ENCODE data around the gene ATP6V1D.
A peak's percentile ranks its signal among the peaks of the same experiment; 100 is the strongest.
"Not testable (repeated sequence)": the region's sequence is repeated elsewhere in the genome, so short reads cannot be mapped to it uniquely, and the experiment has no call there.

ATP6V1D gene

GRCh38 chr14:67359775-67360469 is at the start of gene ATP6V1D, which contains the start of gene EIF2S1:
ATP6V1D (minus strand) TSS chr14:67359804; CDS start chr14:67359698, 106 bp downstream.
EIF2S1 (plus strand) TSS chr14:67360328; CDS start chr14:67364768, 4,440 bp downstream.
- DNase-seq (ENCODE audit: insufficient read length, low spot score) (peak; percentile 100), FAIRE-seq (peak; percentile 100)

DNA sequence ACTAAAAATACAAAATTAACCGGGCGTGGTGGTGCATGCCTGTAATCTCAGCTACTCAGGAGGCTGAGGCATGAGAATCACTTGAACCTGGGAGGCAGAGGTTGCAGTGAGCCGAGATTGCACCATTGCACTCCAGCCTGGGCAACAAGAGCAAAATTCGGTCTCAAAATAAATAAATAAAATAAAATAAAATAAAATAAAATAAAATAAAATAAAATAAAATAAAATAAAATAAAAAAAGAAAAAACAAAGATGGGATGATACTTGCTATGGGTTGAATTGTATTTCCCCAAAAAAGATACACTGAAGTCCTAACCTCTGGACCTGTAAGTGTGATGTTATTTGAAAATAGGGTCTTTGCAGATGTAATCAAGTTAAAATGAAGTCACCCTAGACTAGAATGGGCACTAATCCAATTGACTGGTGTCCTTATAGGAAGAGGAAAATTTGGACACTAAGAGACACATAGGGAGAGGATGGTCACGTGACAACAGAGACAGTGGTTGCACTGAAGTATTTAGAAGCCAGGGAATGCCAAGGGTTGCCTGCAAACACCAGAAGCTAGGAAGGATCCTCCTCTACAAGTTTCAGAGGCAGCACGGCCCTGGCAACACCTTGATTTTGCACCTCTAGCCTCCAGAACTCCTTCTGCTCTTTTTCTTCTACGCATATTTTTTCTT is 48.7 kb upstream of the ATP6V1D start:
- not testable (repeated sequence) for DNase-seq (ENCODE audit: insufficient read length, low spot score)
- peak; percentile 87 for FAIRE-seq

- FAIRE-seq (no peak), DNase-seq (ENCODE audit: insufficient read length, low spot score) (no peak)
Observed at GRCh38 chr14:67405771-67406170, 46.2 kb upstream of the ATP6V1D start.

- peak; percentile 33 for FAIRE-seq
Observed at GRCh38 chr14:67400434-67400833, 40.8 kb upstream of the ATP6V1D start.

GRCh38 chr14:67397536-67397935 is 37.9 kb upstream of the ATP6V1D start:
- no peak for DNase-seq (ENCODE audit: insufficient read length, low spot score)
- peak; percentile 93 for FAIRE-seq

More at GRCh38 chr14:67400434-67400833, 40.8 kb upstream of the ATP6V1D start:
- DNase-seq (ENCODE audit: insufficient read length, low spot score), result no peak

DNA sequence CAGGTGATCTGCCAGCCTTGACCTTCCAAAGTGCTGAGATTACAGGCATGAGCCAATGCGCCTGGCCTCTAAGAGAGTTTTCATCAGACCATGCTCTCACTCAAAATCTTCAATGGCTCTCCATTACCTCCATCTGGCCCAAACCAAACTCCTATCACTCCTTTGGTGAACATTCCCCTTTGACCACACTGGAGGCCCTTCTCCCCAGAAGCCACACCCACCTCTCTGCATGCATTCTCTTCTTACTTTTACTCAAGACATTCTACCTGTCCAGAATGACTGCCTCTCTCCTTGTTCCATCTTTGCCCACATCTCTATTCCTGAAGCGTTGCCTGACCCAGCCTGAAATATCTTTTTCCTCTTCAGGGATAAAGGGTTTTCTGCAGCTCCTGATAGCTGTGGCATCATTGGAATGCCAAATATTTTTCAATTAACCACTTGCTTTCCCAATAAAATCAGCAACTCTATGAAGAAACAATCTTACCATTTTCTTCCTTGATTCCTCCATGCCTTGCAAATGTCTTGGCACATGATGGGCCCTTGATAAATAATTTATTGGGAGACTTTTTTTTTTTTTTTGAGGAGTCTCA is 36.9 kb upstream of the ATP6V1D start:
- peak; percentile 90 for FAIRE-seq
- DNase-seq (ENCODE audit: insufficient read length, low spot score), result peak; percentile 92

DNA sequence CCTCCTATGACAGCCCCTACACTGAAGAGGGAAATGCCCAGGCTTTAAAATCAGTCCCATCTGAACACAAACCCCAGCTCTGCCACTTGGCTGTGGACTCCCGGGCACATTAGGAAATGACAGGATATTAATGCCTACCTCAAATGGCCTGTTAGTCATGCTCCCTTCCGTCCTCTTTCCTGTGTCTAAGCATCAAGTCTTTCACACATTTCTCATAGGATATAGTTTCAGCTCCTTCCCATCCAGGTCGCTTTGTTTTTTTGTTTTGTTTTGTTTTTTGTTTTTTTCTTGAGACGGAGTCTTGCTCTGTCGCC is 36.2 kb upstream of the ATP6V1D start:
- no peak for DNase-seq (ENCODE audit: insufficient read length, low spot score)

DNA sequence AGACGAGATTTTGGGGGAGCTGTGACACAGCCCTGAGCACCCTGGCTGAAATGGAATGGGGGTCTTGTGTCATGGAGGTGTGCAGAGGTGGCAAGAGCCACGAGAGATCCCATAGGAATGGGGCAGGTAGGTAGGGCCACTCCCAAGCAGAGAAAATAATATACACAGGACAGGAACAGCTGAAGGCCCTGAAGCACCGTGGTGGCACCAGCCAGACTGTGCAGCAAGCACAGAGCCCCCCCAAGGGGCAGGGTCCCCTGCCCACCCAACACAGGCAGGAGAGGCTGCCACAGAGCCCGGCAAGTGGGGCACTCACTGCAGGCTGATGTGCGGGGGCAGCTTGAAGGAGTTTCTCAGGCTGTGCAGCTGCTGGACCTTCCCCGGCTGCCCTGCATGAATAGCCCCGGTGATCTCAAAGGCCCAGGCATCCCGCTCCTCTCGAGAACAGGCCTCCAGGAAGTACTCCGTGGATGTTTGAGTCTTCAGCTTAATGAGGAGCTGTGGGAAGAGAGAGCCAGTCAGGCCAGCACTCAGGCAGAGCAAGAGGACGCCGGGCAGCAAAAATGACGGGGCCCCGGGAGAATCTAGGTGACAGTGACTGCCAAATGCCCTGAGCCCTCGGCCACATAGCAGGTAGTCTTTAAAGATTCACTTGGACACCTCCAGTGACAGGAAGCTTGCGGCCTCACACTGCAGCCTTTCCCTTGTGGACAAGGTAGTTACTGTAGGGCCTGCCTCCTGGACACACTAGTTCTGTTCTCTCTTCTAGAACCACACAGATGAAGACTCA is 35.7 kb upstream of the ATP6V1D start:
- peak; percentile 62 for FAIRE-seq
- DNase-seq (ENCODE audit: insufficient read length, low spot score), result no peak

More for the DNA sequence above, 36.2 kb upstream of the ATP6V1D start:
- FAIRE-seq, result peak; percentile 92

GRCh38 chr14:67393689-67394088 is 34.1 kb upstream of the ATP6V1D start:
- no peak for DNase-seq (ENCODE audit: insufficient read length, low spot score)

DNA sequence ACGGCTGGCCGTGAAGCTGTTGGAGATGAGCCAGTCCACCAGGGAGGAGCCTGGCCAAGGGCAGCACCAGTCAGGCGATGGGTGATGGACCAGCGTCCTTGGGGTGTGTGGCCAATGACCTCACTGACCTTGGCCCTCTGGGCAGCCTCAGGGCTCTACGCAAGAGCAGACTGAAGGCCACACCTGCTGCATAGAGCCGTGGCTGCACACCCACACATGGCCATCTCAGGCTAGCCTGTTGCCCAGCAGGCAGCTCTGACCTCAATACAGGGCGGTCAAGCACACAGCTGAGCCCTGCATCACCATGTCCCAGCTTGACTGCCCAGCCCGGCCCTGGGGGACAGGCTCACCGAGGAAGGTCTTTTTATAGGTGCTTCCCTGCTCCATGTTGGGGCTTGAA is 33.2 kb upstream of the ATP6V1D start:
- DNase-seq (ENCODE audit: insufficient read length, low spot score) (no peak), FAIRE-seq (no peak)

More at GRCh38 chr14:67393689-67394088, 34.1 kb upstream of the ATP6V1D start:
- FAIRE-seq, result peak; percentile 80

- FAIRE-seq (no peak), DNase-seq (ENCODE audit: insufficient read length, low spot score) (no peak)
Observed at GRCh38 chr14:67392123-67392522, 32.5 kb upstream of the ATP6V1D start.

DNA sequence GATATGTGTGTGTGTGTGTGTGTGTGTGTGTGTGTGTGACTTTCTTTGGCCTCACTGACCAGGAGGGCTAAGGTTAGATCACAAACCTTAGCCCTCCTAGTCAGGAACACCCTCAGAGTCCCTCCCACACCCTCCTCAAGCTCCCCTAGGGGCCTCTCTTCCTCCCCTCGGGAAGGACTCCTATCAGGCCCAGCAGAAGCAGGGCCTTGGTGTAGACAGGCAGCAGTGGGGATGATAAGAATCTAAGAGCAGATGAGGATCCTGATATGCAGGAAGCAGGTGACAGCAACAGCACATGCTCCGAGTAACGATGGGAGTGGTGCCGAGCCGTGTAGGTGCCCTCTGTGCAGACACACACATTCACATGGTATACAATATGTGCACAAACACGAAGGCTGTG is 31.7 kb upstream of the ATP6V1D start:
- DNase-seq (ENCODE audit: insufficient read length, low spot score) (no peak), FAIRE-seq (no peak)

GRCh38 chr14:67389811-67390534 is 30.4 kb upstream of the ATP6V1D start:
- no peak for FAIRE-seq
- no peak for DNase-seq (ENCODE audit: insufficient read length, low spot score)

DNA sequence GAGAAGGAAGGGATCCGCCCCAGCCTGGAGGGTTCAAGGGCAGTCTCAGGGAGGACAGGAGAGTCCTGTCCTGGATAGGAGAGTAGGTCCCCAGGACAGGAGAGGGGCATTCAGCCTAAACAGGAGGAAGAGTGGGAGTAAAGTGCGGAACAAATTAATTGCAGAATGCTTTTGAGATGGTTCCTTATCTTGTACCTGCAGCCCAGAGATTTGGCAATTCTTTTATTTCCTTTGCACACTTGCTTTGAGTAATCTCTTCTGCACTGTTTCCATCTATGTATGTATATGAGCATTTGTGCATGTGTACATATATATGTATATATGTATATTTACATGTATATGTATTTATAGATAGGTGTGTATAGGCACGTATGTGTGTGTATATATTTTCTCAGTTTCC is 29.7 kb upstream of the ATP6V1D start:
- FAIRE-seq (no peak), DNase-seq (ENCODE audit: insufficient read length, low spot score) (no peak)

GRCh38 chr14:67387195-67387594 is 27.6 kb upstream of the ATP6V1D start:
- DNase-seq (ENCODE audit: insufficient read length, low spot score) (no peak), FAIRE-seq (peak; percentile 91)

DNA sequence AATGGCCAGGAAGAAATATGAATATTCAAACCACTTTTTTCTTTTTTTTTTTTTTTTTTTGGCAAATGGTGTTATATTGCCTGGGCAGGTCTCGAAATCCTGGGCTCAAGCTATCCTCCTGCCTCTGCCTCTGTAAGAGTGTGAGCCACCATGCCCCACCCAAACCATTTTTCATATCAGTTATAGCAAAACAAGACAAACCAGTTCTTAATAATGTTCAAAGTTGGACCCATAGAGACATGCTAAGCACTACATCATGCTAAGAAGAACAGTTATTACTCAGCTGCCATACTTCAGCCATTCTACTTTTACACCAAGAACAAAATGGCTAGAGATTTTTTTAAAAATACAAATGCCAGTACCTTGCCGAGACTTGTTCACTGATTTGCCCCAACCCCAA is 26.0 kb upstream of the ATP6V1D start:
- DNase-seq (ENCODE audit: insufficient read length, low spot score) (no peak), FAIRE-seq (no peak)

GRCh38 chr14:67385120-67385519 is 25.5 kb upstream of the ATP6V1D start:
- FAIRE-seq (peak; percentile 98), DNase-seq (ENCODE audit: insufficient read length, low spot score) (no peak)

DNA sequence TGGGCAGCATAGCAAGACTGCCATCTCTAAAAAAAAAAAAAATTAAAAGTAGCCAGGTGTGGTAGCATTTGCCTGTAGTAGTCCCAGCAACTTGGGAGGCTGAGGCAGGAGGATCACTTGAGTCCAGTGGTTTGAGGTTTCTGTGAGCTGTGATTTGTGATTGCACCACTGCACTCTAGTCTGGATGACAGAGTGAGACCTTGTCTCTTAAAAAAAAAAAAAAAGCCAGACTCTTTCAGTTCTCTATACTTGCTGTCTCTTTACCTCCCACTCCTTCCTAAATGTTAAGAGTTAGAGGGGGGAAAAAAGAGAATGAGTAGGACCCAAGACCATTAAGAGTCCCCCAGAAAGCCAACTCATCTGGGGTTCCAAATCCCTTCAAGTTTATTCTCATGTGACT is 18.3 kb upstream of the ATP6V1D start:
- no peak for DNase-seq (ENCODE audit: insufficient read length, low spot score)
- FAIRE-seq, result peak; percentile 13

GRCh38 chr14:67373347-67373746 is 13.7 kb upstream of the ATP6V1D start:
- FAIRE-seq, result peak; percentile 86
- DNase-seq (ENCODE audit: insufficient read length, low spot score), result no peak

GRCh38 chr14:67372833-67373232 is 13.2 kb upstream of the ATP6V1D start:
- FAIRE-seq, result no peak

More at GRCh38 chr14:67372833-67373232, 13.2 kb upstream of the ATP6V1D start:
- no peak for DNase-seq (ENCODE audit: insufficient read length, low spot score)
